ENCODE results near the gene PCDHA8.
"Not testable (repeated sequence)": the region's sequence is repeated elsewhere in the genome, so short reads cannot be mapped to it uniquely, and the experiment has no call there.

PCDHA8 gene

GRCh38 chr5:140840978-140841962 is at the start of gene PCDHA8:
TSS of gene PCDHA8 (plus strand) at chr5:140841187. CDS start at chr5:140841322, 135 bp downstream.
- no peak for DNase-seq (ENCODE audit: low read depth in 2 of 2)

- no peak for DNase-seq (ENCODE audit: low read depth in 2 of 2)
Observed at GRCh38 chr5:140794595-140795258, 46.3 kb upstream of the PCDHA8 start, which contains the start of gene PCDHA2. TSS of gene PCDHA2 (plus strand) at chr5:140794852.

GRCh38 chr5:140795259-140795641 is 45.7 kb upstream of the PCDHA8 start:
- no peak for DNase-seq (ENCODE audit: low read depth in 2 of 2)

- DNase-seq (ENCODE audit: low read depth in 2 of 2), result not testable (repeated sequence)
Observed at GRCh38 chr5:140796072-140796717, 44.8 kb upstream of the PCDHA8 start.

GRCh38 chr5:140796718-140797095 is 44.3 kb upstream of the PCDHA8 start:
- no peak for DNase-seq (ENCODE audit: low read depth in 2 of 2)

- no peak for DNase-seq (ENCODE audit: low read depth in 2 of 2)
Observed at GRCh38 chr5:140800816-140801493, 40.0 kb upstream of the PCDHA8 start, which contains the start of gene PCDHA3. TSS of gene PCDHA3 (plus strand) at chr5:140801057.

- no peak for DNase-seq (ENCODE audit: low read depth in 2 of 2)
Observed at GRCh38 chr5:140801494-140801841, 39.5 kb upstream of the PCDHA8 start.

GRCh38 chr5:140802381-140802780 is 38.6 kb upstream of the PCDHA8 start:
- DNase-seq (ENCODE audit: low read depth in 2 of 2), result not testable (repeated sequence)

GRCh38 chr5:140802781-140803271 is 38.2 kb upstream of the PCDHA8 start:
- DNase-seq (ENCODE audit: low read depth in 2 of 2), result no peak

- DNase-seq (ENCODE audit: low read depth in 2 of 2), result no peak
Observed at GRCh38 chr5:140806834-140807775, 33.9 kb upstream of the PCDHA8 start, which contains the start of gene PCDHA4. TSS of gene PCDHA4 (plus strand) at chr5:140807068.

GRCh38 chr5:140808241-140808888 is 32.6 kb upstream of the PCDHA8 start:
- DNase-seq (ENCODE audit: low read depth in 2 of 2), result not testable (repeated sequence)

GRCh38 chr5:140808889-140809291 is 32.1 kb upstream of the PCDHA8 start:
- no peak for DNase-seq (ENCODE audit: low read depth in 2 of 2)

- no peak for DNase-seq (ENCODE audit: low read depth in 2 of 2)
Observed at GRCh38 chr5:140821375-140822280, 19.4 kb upstream of the PCDHA8 start, which contains the start of gene PCDHA5. TSS of gene PCDHA5 (plus strand) at chr5:140821613.

- no peak for DNase-seq (ENCODE audit: low read depth in 2 of 2)
Observed at GRCh38 chr5:140822281-140822629, 18.7 kb upstream of the PCDHA8 start.

- not testable (repeated sequence) for DNase-seq (ENCODE audit: low read depth in 2 of 2)
Observed at GRCh38 chr5:140822969-140823368, 18.0 kb upstream of the PCDHA8 start.

- no peak for DNase-seq (ENCODE audit: low read depth in 2 of 2)
Observed at GRCh38 chr5:140823475-140823874, 17.5 kb upstream of the PCDHA8 start.

GRCh38 chr5:140827704-140828361 is 13.2 kb upstream of the PCDHA8 start, which contains the start of gene PCDHA6:
TSS of gene PCDHA6 (plus strand) at chr5:140827960. CDS start at chr5:140828092, 132 bp downstream.
- no peak for DNase-seq (ENCODE audit: low read depth in 2 of 2)

- DNase-seq (ENCODE audit: low read depth in 2 of 2), result no peak
Observed at GRCh38 chr5:140828362-140828737, 12.6 kb upstream of the PCDHA8 start.
